BE2C (cell line): ENCODE data around the gene NR2F6.

Experiments
- DNase-seq: peaks from one replicate; pipeline ENCODE4 v3.0.0-alpha.2; 2020
- H3K27me3 ChIP-seq: fragments of 250-450 bp; sonication (Bioruptor Pico); 2 replicates; pipeline ENCODE4 v1.5.1; 2020; ENCODE audit warnings: mild to moderate bottlenecking
- H3K36me3 ChIP-seq: fragments of 250-450 bp; sonication (Bioruptor Pico); 2 replicates; pipeline ENCODE4 v1.5.1; 2020; ENCODE audit warnings: mild to moderate bottlenecking
- H3K4me1 ChIP-seq: fragments of 250-450 bp; sonication (Bioruptor Pico); 2 replicates; pipeline ENCODE4 v1.5.1; 2020
- H3K4me3 ChIP-seq: 2 replicates; pipeline ENCODE4 v1.5.1; 2011; ENCODE audit warnings: low read depth, low read length
- H3K9me3 ChIP-seq: fragments of 250-450 bp; sonication (Bioruptor Pico); 2 replicates; pipeline ENCODE4 v1.5.1; 2020
- CTCF ChIP-seq: IDR thresholded peaks from 2 replicates; pipeline ENCODE4 v1.5.1; 2012; ENCODE audit warnings: mild to moderate bottlenecking, low read depth, low read length

NR2F6 gene

GRCh38 chr19:17248011-17248776 is 2.5 kb upstream of the NR2F6 start:
- no peak for DNase-seq
- no peaks in the 10 kb centered on the region for H3K36me3 ChIP-seq
- H3K9me3 ChIP-seq = no peaks in the 10 kb centered on the region
- no peak overlapping the region for H3K4me3 ChIP-seq
- peaks cover 11% of the 10 kb centered on the region for H3K4me1 ChIP-seq
- TF ChIP-seq CTCF = no peak
- H3K27me3 ChIP-seq = no peaks in the 10 kb centered on the region

GRCh38 chr19:17246681-17247425 is 1.1 kb upstream of the NR2F6 start:
- Histone ChIP-seq H3K9me3 (no peaks in the 10 kb centered on the region), H3K4me1 (peaks cover 11% of the 10 kb centered on the region), H3K27me3 (no peaks in the 10 kb centered on the region), H3K36me3 (no peaks in the 10 kb centered on the region), H3K4me3 (peak overlapping the region; percentile 65)
- DNase-seq = peak; percentile 73
- no peak for TF ChIP-seq CTCF

GRCh38 chr19:17244618-17245534 is 843 bp downstream of the NR2F6 start:
- Histone ChIP-seq H3K4me3 (peak overlapping the region; percentile 90), H3K36me3 (peaks cover 13% of the 10 kb centered on the region), H3K4me1 (peaks cover 11% of the 10 kb centered on the region), H3K9me3 (no peaks in the 10 kb centered on the region), H3K27me3 (no peaks in the 10 kb centered on the region)
- TF ChIP-seq CTCF = no peak
- no peak for DNase-seq

- Histone ChIP-seq H3K4me1 (peaks cover 11% of the 10 kb centered on the region), H3K36me3 (peaks cover 13% of the 10 kb centered on the region), H3K4me3 (peak overlapping the region; percentile 90), H3K27me3 (no peaks in the 10 kb centered on the region), H3K9me3 (no peaks in the 10 kb centered on the region)
- DNase-seq = peak; percentile 76
- no peak for TF ChIP-seq CTCF
These were observed 1.7 kb downstream of the NR2F6 start for GRCh38 chr19:17243830-17244617.

GRCh38 chr19:17243211-17243829 is 2.4 kb downstream of the NR2F6 start:
- Histone ChIP-seq H3K27me3 (no peaks in the 10 kb centered on the region), H3K4me3 (peak overlapping the region; percentile 90), H3K36me3 (peaks cover 19% of the 10 kb centered on the region), H3K9me3 (no peaks in the 10 kb centered on the region), H3K4me1 (peaks cover 11% of the 10 kb centered on the region)
- DNase-seq = no peak
- no peak for TF ChIP-seq CTCF
